ENCODE data around the gene SPTB.
"Not testable (repeated sequence)": the region's sequence is repeated elsewhere in the genome, so short reads cannot be mapped to it uniquely, and the experiment has no call there.

Gene SPTB

DNA sequence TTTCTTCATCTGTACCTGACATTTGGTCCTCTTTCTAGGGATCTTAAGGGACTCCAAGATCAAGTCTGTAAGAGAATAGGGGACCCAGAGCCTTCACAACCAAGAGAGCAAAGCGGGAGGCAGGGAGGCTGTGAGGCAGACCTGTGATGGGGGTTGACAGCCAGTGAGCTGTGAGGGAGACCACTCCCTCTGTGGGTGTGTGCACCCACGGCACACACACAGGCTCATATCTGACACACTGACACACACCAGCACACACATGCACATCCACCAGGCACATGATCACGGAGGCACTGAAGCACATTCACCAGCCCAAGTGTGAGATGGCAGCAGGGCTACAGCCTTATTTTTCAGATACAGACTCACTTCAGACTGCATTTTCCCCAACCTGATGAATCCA is 55.2 kb downstream of the SPTB start:
- in situ Hi-C loops (cut with MboI; ENCODE audit: low sequenced_read_pairs) = no loop called here

DNA sequence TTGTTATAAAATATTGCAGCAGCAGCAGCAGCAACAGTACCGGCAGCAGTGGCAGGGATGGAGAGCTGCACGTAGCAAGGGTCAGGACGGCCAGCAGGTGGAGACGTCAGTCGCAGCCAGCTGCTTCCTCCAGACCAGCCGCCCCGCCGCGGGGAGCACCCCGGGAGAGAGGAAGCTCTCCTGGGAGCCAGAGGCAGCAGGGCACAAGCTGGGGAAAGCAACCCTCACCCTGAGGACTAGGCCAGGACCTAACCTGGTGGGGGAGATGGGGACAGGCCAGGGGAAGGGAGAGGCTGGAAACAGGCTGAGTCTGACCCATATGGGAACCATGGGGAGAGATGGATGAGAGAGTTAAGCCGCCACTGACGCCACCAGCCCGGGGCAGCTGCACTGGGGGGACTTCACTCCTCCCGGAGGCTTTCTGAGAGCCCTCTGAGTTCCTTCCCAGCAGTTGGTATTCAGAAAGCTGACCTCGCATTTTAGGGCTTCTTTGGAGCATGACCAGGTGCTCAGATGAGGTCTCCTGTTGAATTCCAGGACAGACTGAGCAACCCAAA is 56.3 kb downstream of the SPTB start:
- in situ Hi-C loops (cut with MboI; ENCODE audit: low sequenced_read_pairs) = no loop called here

DNA sequence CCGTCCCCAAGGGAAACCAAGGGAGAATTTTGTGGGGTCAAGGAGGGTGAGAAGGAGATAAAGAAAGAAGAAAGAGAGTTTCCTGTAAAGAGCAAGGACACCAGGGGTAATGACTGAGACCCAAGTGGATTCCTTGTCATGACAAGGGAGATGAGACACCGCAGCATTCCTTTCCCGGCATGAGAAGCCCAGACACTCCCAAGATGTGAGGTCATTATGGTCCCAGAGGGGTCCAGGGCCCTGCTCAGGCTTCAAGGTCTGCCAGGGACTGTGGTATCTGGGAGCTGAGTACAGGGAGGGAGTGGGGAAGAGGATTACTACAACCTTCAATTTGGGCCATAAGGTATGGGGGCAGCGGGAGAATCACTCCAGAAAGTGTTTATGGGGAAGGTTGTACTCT is 58.1 kb downstream of the SPTB start:
- in situ Hi-C loops (cut with MboI; ENCODE audit: low sequenced_read_pairs) = no loop called here

DNA sequence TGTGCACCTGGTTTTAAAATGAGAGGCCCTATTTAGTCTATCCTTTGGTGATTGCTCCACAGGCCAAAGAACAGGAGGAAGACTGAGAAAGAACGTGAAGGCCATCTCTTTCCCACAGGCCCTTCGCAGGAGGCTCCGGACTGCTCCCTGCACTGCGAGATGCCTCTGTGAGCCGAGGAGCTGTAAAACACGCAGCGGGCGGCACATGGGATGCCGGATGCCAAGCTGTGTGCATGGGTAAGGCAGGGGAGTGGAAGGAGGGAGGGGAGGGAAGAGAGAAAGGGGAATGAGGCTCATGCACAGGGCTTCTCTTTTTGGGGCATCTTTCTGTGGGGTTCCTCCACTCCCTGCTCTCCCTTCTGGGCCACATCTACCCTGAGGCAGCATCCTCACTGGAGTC is 61.6 kb downstream of the SPTB start:
- in situ Hi-C loops (cut with MboI; ENCODE audit: low sequenced_read_pairs) = no loop called here

DNA sequence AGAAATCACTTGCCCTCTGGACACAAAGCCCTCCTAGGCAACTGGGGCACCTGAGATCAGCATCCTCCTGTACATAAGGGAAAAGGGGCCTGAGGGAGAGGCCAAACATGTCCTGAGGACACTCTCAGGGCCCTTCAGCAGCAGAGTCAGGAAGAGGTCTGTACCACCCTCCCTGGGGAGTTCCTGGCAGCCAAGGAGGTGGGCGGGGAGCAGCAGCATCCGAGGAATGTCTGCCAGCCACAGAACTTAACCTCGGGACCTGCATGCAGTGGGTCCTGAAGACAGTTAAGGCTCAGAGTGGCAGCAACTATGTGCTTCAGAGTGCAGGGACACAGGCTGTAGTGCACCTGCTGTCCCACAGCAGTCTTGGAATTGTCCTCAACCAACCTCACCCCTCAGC is 62.1 kb downstream of the SPTB start:
- in situ Hi-C loops (cut with MboI; ENCODE audit: low sequenced_read_pairs) = no loop called here

DNA sequence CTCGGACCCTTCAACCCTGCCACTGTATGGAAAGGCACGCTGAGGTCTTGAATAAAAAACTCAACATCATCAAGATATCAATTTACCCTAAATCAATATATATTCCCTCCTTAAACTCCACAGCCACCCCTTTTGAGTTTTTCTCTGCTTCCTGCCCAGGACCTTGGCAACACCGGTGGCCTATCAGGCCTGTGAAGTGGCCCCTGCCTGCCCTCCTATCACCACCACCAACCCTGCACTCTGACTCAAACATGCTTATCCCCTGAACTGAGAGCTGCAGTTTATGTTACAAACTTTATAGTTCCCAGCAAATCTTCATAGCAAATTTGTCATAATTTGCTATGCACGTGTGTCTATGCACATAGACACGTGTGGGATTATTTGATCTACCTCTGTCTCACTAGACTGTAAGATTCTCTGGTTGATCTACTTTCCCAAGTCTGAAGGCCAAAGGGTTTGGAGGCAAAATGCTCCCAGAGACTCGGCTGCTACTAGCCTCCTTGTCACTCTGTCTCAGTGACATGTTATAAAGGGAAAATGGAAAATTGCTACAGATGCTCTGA is 63.4 kb downstream of the SPTB start:
- in situ Hi-C loops (cut with MboI; ENCODE audit: low sequenced_read_pairs) = no loop called here

DNA sequence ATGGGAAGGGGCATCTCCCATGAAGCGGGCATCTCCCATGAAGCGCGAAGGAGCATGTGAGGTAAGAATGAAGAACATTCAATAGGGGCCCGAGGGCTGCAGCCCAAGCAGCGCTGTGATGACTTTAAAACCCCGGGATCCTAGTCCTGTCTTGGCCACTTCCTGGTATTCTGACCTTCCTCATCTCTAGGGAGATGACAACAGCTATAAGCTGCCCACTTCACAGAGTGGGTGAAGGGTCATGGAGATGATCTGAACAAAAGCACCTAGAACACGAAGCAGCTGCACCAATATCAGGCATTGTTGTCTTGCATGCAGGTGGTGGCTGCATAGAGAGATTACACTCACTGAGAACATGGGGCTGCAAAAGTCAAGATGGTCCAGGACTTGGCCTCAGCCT is 64.5 kb downstream of the SPTB start:
- in situ Hi-C loops (cut with MboI; ENCODE audit: low sequenced_read_pairs) = no loop called here

DNA sequence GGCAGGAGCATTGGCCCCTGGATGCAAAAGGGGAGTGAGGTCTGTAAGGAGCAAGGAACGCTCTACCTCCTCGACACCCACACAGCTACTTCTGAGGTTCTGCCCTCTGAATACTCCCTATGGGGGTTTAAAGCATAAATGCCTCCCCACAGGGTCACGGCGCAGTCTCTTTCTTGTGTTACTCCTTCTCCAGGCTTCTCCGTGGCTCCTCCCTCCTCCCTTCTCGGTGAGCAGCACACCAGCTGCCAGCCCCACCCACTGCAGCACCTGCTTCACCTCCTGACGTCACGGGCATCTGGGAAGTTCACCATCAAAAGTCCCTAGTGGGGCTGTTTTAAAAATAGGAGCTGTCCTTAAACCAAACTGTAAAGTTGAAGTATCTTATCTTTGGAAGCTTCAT is 67.3 kb downstream of the SPTB start:
- in situ Hi-C loops (cut with MboI; ENCODE audit: low sequenced_read_pairs) = no loop called here

DNA sequence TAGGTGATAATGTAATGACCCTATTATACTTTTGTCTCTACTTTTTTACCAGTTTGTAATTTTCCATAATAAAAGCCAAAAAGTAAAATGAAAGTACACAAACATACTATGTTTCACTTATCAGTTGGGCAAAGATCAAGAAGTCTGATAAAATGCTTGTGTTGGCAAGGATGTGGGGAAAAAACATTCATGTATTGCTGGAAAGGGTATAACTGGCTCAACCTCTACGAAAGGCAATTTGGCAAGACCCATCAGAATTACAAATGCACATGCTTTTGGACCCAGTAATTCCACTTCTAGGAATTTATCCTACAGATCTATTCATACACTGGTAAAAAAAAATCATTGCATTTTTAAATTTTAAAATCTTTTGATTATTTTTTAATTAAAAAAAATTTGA is 68.0 kb downstream of the SPTB start:
- in situ Hi-C loops (cut with MboI; ENCODE audit: low sequenced_read_pairs) = no loop called here

DNA sequence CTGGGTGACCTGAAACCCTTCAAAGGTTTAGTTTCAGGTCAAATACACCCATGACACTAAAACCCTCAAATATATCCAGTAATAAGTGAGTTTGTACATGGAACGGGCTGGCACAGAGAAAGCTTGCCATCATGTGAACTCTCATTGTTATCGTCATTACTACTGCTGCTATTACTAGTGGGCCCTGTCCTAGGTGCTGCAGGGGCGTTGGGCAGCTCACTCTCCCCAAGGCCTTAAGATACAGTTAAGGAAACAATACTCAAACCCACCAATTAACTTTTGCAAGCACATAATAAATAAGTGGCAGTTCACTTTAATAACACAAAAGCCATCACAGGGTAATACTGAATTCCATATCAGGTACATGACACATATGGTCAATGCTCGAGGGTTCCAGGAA is 71.3 kb downstream of the SPTB start:
- in situ Hi-C loops (cut with MboI; ENCODE audit: low sequenced_read_pairs) = no loop called here

DNA sequence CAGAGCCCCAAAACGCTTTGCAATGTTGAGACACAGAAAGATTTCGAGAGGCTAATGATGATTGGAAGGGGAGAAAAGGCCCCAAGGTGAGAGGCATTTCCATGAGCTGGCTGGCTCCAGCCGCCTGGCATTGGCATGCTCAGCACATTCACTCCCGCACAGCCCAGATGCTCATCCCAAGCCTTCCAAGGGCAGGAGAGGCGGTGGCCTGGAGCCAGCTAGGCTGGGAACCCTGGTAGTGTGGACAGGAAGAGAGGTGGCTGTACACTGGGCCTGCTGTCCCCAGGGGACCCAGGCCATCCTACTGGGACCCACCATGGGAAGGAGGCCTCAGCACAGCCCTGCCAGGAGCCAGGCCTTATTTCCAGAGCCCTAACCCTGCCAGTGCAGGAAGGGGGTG is 72.2 kb downstream of the SPTB start:
- in situ Hi-C loops (cut with MboI; ENCODE audit: low sequenced_read_pairs) = no loop called here

DNA sequence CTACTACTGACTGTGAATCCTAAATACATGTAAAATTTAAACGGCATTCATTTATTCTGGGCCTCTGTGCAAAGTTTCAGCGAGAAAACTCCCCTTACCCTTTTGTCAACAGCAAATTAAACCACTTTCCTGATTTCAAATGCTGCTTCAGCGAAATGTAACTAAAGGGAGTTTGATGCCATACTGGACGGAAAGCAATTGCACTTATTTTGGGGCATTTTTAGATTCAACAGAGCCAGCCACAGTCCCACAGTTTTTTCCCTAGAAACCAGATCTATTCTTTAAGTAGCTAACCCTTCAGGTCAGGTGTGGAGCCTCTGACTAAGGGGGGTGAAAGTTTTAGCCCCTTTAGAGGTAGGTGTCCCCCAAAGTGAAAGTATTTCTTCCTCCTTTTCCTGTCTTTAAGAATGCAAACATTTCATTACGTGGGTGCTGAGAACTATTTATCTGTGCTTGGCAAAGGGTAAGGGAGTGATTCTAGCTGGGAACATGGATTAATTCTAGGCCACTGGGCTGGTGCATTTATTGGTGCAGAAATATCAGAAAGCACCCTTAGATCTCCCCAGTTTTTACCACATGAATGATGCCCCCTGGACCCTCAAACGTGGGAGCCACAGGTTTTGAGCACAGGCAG is 72.7 kb downstream of the SPTB start:
- in situ Hi-C loops (cut with MboI; ENCODE audit: low sequenced_read_pairs) = no loop called here

DNA sequence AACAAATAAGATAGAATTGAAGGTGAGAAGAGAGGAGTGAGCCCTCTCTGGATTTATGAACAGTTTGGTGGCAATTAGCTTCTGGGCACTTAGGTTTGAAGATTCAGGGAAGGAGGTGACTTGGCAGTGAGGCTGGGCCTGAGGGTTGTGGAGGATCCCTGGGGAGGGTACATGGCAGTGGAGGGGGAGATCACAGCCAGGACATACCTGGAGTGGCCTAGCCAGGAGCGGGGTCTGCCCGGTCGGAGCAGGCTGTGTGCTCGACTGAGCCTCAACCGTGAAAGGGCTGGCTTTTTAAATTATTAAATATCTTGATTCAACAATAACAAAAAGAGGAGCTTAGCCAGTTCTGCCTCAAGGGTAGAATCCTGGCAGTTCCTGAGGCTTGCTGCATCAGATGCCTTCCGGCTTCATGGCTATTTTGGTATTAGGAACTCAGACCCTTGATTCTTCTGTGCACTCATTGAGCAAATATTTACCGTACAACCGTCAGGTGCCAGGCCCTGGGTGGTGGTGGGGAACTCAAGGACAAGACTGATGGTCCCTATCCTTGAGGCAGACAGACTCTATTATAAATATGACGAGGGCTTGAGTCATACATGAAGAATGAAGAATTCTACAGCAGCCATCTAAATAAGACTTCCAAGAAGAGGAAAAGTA is 73.4 kb downstream of the SPTB start:
- in situ Hi-C loops (cut with MboI; ENCODE audit: low sequenced_read_pairs) = no loop called here

DNA sequence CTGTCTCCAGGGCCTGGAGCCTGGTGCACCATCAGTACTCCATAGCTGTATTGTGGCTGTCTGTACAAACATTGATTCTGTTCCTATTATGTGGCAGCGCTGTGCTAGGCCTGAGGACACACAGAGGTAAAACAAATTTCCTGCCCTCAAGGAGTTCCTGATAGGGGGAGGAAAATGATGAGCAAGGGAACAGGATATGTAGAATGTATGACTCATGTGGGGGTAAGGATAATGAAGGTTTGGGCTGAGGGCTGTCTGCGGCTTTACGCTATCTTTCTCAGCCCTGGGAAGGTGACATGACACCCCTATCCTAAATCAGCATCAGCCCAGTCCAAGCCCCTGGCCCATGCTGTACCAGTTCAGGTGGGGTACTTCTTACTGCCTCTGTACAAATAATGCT is 74.1 kb downstream of the SPTB start:
- in situ Hi-C loops (cut with MboI; ENCODE audit: low sequenced_read_pairs) = not testable (repeated sequence)

DNA sequence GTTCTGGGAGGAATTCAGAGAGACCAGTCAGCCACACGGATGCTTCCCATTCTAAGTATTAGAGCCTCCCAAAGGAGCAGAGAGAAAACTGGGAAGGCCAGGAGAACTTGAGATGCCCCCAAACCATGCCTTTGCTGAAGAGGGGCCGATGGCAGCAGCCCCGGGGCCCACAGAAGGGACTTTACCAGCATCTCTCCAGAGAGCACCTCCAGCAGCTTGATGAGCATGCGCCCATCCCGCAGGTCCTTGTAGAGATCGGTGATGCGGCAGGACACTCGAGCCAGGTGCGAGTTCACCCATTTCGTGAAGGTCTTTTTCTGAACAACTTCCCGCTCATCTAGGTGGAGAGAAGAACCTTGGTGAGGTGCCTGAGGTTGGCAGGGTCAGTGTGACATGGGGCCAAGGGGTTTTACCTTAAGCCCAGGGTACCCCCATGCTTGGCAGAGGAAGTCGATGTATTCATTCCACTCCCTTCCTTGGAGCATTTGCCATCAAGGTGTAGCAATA is 74.9 kb downstream of the SPTB start:
- in situ Hi-C loops (cut with MboI; ENCODE audit: low sequenced_read_pairs) = no loop called here

DNA sequence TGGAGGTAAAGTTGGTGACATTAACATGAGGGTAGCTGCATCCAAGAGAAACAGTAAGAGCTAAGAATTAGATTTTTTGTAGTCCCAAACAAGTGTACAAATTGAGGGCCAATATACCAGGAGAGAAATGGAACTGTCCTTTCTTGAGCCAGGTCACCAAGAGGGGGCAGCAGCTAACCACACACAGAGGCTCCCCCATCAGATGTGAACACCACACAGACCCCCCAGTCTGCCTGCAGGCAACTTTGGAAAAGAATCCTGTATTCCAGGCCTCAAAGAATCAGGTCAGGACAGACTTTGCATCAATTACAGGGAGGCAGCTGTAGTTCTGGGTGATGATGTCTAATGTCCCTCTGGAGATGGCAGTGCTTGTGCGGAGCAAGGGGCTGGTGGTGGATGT is 77.9 kb downstream of the SPTB start:
- in situ Hi-C loops (cut with MboI; ENCODE audit: low sequenced_read_pairs) = no loop called here

DNA sequence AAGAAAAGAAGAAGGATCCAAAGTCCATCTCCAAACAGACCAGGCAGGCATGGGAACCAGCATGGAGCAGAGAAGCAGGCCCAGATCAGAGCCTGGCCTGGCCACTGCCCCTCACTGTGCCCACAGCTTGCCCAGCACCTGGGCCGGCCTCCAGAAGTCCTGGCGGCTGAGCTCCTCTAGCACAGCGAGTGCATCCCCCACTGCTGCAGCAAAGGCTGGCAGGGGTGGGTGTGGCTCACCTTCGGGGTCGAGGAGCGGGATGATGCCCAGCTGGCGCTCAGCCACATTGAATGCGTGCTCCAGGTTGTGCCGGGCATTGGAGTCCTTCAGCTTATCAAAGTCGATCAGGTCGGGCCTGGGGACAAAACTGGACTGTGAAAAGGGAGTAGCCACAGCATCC is 78.7 kb downstream of the SPTB start:
- in situ Hi-C loops (cut with MboI; ENCODE audit: low sequenced_read_pairs) = no loop called here

DNA sequence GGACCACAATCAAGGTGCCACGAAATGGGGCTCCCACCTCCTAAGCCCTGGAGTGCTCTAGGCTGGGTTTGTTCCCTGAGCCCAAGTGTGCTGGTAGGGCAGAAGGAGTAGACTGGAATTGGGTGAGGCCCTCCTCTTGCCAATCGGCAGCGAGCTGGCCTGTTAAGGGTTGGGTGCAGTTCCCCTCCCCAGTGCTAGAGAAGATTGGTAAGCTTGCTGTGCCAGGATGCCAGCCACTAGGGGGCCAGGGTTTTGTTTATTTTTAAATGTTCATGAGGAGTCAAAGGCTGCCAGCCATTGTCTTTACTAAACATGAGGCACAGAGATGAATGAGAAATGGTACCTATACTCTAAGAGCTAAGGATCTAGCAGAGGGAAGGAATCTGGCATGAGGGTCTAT is 79.7 kb downstream of the SPTB start:
- in situ Hi-C loops (cut with MboI; ENCODE audit: low sequenced_read_pairs) = no loop called here

DNA sequence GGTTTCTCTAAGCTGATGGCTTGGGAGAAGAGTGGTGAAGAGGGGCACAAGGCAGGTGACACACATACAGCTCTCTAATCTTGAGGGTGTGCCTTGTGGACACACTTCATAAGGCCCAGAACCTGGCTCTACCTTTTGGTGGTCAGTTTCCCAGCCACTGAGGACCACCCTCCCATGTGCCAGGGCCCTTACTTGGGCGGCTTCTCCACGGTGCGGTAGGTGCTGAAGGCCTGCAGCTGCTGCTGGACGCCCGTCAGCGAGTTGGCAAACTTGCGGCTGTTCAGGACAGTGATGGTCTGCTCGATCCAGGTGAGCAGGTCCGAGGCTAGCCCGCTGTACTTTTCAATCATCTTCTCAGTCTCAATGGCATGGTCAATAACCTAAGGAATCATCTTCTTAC is 80.2 kb downstream of the SPTB start:
- in situ Hi-C loops (cut with MboI; ENCODE audit: low sequenced_read_pairs) = no loop called here

DNA sequence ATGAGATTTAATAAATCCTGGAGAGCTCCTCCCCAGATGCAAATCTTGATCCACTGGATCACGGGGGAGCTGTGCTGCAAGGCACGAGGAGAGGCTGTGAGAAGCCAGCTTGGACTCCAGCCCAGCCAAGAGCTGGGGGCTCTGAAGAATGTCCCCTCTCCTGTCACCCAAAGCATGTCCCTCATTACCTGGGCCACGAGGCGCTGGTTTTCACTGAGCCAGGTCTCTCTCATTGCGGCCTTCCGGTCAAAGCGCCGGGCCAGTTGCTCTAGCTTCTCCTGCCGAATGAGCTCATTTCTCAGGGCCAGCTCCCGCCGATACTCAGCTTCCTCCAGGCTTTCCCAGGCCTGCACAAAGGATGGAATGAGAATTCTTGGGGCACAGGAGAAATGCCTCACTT is 83.3 kb downstream of the SPTB start:
- in situ Hi-C loops (cut with MboI; ENCODE audit: low sequenced_read_pairs) = no loop called here

DNA sequence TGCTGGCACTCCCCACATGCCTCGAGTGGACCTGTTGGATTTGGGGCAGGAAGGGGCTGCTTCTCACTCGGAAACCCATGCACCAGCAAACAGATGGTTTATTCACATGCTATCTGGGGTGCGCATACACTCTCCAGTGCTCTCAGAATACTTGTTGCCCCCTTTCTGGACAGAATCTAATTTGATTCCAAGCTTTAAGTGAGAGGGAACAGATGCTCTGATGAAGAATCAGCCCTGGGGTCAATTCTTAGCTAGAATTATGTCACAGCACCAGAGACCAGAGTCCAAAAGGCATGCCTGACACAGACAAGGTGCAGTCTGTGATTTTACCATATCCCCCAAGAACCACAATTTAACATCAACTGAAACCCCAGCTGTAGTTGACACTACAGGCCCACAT is 83.8 kb downstream of the SPTB start:
- in situ Hi-C loops (cut with MboI; ENCODE audit: low sequenced_read_pairs) = no loop called here

DNA sequence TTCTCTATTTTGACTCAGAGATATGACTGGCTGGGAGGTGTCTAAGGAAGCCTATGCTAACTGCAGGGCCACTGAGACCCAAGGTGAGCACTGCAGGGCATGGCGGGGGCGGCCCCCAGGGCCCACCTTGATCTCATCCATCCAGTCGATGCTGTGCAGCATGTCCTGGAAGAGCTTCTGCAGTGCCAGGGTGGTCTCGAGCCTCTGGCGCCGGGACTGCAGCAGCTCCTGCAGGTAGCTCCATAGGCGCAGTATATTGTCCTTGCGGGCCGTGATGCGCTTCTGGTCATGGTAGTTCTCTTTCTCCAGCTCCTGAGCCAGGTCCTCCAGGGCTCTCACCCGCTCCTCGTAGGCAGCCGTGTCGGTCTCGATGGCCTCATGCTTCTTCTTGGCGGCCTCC is 84.5 kb downstream of the SPTB start:
- in situ Hi-C loops (cut with MboI; ENCODE audit: low sequenced_read_pairs) = no loop called here
